HepG2 (cell line): Measurements from ENCODE around the gene CFAP100. TPM values are rescaled to one million over a fixed set of nuclear protein-coding genes. Genes with fewer than 3 reads are reported as not detected.

Experiments
- ERF ChIP-seq: IDR thresholded peaks from 2 replicates; pipeline ENCODE4 v1.6.1; 2018; ENCODE audit warnings: missing biosample characterization, missing genetic modification reagents
- GATAD2A ChIP-seq: IDR thresholded peaks from 2 replicates; pipeline ENCODE4 v1.6.1; 2016
- HDAC2 ChIP-seq: sonication (generic); formaldehyde crosslinking; IDR thresholded peaks from 2 replicates; pipeline ENCODE4 v1.4.0; 2020; ENCODE audit warnings: missing genetic modification reagents
- JUN ChIP-seq: sonication (generic); formaldehyde crosslinking; IDR thresholded peaks from 2 replicates; pipeline ENCODE4 v1.4.0; 2020; ENCODE audit warnings: mild to moderate bottlenecking, missing genetic modification reagents
- MEIS1 ChIP-seq: sonication (generic); formaldehyde crosslinking; IDR thresholded peaks from 2 replicates; pipeline ENCODE4 v1.9.0; 2021; ENCODE audit warnings: mild to moderate bottlenecking, missing genetic modification reagents, moderate library complexity, borderline replicate concordance
- MXI1 ChIP-seq: IDR thresholded peaks from 3 replicates; pipeline ENCODE4 v1.6.1; 2012; ENCODE audit warnings: low read depth, low read length, inconsistent platforms, borderline replicate concordance
- REPIN1 ChIP-seq: sonication (generic); formaldehyde crosslinking; IDR thresholded peaks from 2 replicates; pipeline ENCODE4 v1.8.0; 2022; ENCODE audit warnings: missing genetic modification reagents, low read depth, mild to moderate bottlenecking, borderline replicate concordance
- RNF2 ChIP-seq: fragments of 450-650 bp; conservative IDR thresholded peaks from 2 replicates; pipeline ENCODE4 v1.6.1; 2016; ENCODE audit warnings: low read depth
- SNAPC2 ChIP-seq: sonication (generic); formaldehyde crosslinking; IDR thresholded peaks from 2 replicates; pipeline ENCODE4 v1.8.1; 2022; ENCODE audit warnings: mild to moderate bottlenecking, missing genetic modification reagents
- ZBTB7B ChIP-seq: sonication (generic); formaldehyde crosslinking; IDR thresholded peaks from 2 replicates; pipeline ENCODE4 v1.4.0; 2020; ENCODE audit warnings: missing genetic modification reagents
- polyA plus RNA-seq, 8 experiments: library from polyadenylated mRNA; depleted of rRNA in 3 of 8; stranded (reverse) in 7 of 8; unstranded in 1 of 8; fragments of >200 nt; fragmentation: Illumina TruSeq in 4 of 8; extraction: Trizol in 4 of 8; gene quantifications; 2 replicates each; pipeline versions ENCODE4 v1.2.1 to v1.2.3, GENCODE V29; 2011 to 2016; ENCODE audit warnings: low read depth in 4 of 8, missing spikeins in 1 of 8, mixed read lengths in 1 of 8; ENCODE audit not compliant: insufficient read depth in 1 of 8
- total RNA-seq, 5 experiments: library from RNA; depleted of rRNA; stranded (reverse); fragments of >200 nt; fragmentation: Illumina TruSeq; extraction: Trizol; gene quantifications; 2 replicates each; pipeline ENCODE4 v1.2.3, GENCODE V29; 2016; ENCODE audit warnings: low read depth in 1 of 5
- TF ChIP-seq, protein P1 (sequence below): sonication (generic); formaldehyde crosslinking; IDR thresholded peaks from 2 replicates; pipeline ENCODE4 v1.9.0; 2022; ENCODE audit warnings: low read depth, missing genetic modification reagents
- TF ChIP-seq, protein P2 (sequence below): sonication (generic); formaldehyde crosslinking; IDR thresholded peaks from 2 replicates; pipeline ENCODE4 v1.8.1; 2023; ENCODE audit warnings: mild to moderate bottlenecking, inconsistent platforms, moderate library complexity, missing genetic modification reagents, borderline replicate concordance
- TF ChIP-seq, protein P3 (sequence below): sonication (generic); formaldehyde crosslinking; IDR thresholded peaks from 2 replicates; pipeline ENCODE4 v1.5.1; 2020; ENCODE audit warnings: mild to moderate bottlenecking, missing genetic modification reagents

CFAP100 gene
- total and polyA plus RNA-seq, 2 of the 13 experiments (the other 11 are each of a cell fraction or from before 2014, with no cell fraction given), result 0.32 TPM; not detected in 1

DNA sequence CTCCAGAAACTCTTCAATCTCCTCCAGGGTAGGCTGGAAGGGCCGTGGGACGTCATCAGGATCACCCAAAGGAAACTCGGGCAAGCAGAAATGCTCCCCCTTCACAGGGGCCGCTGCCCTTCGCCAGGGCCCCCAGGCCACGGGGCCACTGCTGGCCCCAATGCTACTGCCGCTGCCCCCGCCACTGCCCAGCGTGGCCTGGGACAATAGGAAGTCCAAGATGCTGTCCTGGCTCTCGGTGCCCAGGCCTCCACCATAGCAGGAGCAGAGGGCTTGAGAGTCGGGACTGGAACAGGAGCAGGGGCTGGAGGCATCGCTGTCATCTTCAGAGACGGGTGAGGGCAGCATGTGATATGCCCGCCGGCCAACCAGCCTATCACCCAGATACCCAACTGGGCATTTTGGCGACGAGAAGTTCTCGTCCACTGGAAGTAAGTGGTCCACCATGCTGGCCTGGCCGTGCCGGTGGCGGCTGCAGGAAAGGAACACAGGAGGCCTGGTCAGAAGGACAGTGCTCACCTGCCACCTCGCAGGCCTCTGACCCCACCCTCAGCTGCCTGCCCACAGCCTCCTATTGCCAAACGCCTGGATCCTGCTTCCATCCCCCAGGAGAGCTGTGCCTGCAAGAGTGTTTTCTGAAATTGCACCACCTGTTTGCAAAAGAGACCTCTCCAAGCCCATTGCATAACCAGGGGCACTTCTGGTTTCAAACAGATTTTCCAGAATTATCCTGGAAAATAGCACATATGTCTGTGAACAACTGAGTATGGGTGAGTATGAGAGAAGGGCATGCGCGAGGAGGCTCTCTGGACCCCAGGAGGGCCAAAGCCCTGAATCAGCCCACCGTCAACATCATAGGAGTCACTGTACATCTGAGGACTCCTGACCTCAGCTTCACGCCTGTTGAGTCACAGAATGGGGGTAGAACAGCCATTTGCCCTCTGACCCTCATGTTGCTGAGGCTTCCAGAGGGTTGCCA is 41.9 kb upstream of the CFAP100 start (continued):
- no peak for TF ChIP-seq JUN
- TF ChIP-seq, protein P1, sequence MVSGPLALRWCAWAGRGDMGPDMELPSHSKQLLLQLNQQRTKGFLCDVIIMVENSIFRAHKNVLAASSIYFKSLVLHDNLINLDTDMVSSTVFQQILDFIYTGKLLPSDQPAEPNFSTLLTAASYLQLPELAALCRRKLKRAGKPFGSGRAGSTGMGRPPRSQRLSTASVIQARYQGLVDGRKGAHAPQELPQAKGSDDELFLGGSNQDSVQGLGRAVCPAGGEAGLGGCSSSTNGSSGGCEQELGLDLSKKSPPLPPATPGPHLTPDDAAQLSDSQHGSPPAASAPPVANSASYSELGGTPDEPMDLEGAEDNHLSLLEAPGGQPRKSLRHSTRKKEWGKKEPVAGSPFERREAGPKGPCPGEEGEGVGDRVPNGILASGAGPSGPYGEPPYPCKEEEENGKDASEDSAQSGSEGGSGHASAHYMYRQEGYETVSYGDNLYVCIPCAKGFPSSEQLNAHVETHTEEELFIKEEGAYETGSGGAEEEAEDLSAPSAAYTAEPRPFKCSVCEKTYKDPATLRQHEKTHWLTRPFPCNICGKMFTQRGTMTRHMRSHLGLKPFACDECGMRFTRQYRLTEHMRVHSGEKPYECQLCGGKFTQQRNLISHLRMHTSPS (CRISPR knock-in tag), result peak; percentile 57; the same call in 1 of the 2 replicates
- TF ChIP-seq SNAPC2 (CRISPR knock-in tag), result no peak
- no peak for TF ChIP-seq ZBTB7B (CRISPR knock-in tag)
- no peak for TF ChIP-seq MEIS1
- peak; percentile 16; the same call in 1 of the 2 replicates for TF ChIP-seq HDAC2 (CRISPR knock-in tag)
- 0 out of 3 replicates have a peak, but pooled peaks have one; percentile 18 for TF ChIP-seq MXI1
- no peak for TF ChIP-seq RNF2
- TF ChIP-seq REPIN1 (CRISPR knock-in tag), result no peak
- TF ChIP-seq, protein P2, sequence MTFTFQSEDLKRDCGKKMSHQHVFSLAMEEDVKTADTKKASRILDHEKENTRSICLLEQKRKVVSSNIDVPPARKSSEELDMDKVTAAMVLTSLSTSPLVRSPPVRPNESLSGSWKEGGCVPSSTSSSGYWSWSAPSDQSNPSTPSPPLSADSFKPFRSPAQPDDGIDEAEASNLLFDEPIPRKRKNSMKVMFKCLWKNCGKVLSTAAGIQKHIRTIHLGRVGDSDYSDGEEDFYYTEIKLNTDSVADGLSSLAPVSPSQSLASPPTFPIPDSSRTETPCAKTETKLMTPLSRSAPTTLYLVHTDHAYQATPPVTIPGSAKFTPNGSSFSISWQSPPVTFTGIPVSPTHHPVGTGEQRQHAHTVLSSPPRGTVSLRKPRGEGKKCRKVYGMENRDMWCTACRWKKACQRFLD, result no peak
- TF ChIP-seq GATAD2A (CRISPR knock-in tag), result peak; percentile 41
- TF ChIP-seq, protein P3, sequence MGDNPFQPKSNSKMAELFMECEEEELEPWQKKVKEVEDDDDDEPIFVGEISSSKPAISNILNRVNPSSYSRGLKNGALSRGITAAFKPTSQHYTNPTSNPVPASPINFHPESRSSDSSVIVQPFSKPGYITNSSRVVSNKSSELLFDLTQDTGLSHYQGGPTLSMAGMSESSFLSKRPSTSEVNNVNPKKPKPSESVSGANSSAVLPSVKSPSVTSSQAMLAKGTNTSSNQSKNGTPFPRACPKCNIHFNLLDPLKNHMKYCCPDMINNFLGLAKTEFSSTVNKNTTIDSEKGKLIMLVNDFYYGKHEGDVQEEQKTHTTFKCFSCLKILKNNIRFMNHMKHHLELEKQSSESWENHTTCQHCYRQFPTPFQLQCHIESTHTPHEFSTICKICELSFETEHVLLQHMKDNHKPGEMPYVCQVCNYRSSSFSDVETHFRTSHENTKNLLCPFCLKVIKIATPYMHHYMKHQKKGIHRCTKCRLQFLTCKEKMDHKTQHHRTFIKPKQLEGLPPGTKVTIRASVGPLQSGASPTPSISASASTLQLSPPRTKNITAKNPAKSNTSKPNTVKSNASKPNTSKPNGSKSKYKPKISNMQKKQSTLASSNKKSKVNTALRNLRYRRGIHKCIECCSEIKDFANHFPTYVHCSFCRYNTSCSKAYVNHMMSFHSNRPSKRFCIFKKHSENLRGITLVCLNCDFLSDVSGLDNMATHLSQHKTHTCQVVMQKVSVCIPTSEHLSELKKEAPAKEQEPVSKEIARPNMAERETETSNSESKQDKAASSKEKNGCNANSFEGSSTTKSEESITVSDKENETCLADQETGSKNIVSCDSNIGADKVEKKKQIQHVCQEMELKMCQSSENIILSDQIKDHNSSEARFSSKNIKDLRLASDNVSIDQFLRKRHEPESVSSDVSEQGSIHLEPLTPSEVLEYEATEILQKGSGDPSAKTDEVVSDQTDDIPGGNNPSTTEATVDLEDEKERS (CRISPR knock-in tag), result no peak
- TF ChIP-seq ERF (CRISPR knock-in tag), result 0 out of 2 replicates have a peak, but pooled peaks have one; percentile 6
